Measurements from ENCODE around the gene WLS. TPM values are rescaled to one million over a fixed set of nuclear protein-coding genes. Genes with fewer than 3 reads are reported as not detected.
A peak's percentile ranks its signal among the peaks of the same experiment; 100 is the strongest.

WLS gene
- 1 to 10 TPM in 2 of 5 donors, under 1 TPM in 1, not detected in 2; 0.53 to 1.9 (median 1.0) TPM for total RNA-seq
- total RNA-seq (2013) = 0.61 TPM
- 0 to 1.6 (median 0) reads per million in 29 experiments for total RNA-seq

DNA sequence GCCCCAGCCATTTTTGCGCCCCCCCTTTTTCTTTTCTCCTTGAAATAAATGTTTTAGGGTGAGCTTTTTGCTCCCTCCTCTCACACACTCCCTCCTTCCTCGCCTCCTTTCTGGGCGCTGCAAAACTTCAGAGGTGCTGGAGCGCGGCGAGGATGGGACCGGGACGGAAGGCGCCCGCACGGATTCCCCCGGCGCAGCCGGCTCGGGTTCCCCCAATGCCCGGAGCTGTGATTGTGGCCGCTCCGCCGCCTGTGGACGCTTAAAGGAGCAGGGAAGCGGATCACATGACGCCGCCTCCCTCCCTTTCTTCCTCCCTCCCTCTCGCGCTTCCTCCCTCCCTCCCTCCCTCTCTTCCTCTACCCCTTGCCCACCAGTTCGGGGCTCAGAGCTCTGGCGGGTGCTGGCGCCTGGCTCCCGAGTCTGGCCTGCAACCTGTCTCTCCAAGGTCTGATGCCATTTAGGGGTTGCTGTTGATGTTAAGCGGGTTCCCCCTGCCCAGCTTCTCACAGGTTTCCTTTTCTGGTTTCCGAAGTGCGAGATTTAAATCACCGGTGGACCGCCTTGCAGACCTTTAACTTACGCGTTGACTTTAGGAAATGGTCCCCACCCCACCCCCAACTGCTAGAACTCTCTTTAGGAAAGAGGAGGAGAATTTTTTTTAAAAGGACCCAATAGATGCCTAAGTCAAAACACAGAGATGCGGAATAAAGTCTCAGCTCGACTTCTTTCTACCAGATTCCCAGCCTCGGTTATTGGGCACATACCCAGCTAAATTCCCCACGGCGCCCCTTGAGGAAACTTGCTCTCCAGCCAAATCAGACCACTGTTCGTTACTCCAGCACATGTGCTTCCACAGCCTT, at the start of gene WLS:
TSS of gene WLS (minus strand) at position 235 of the 860 bp plus-strand sequence. CDS start at position 11, 224 bp downstream.
- Mint-ChIP-seq H3K27me3 (peaks cover 42 to 51% of the 10 kb centered on the region in 2 donors), H3K4me3 (peak within 1 kb of the TSS in 1 of 3 donors; percentile 62), H3K9me3 (peaks cover 0 to 4% (median 0%) of the 10 kb centered on the region in 3 donors), H3K36me3 (no peaks in the 10 kb centered on the region), H3K27ac (no peak within 1 kb of the TSS), H3K4me1 (peaks cover 12 to 20% (median 17%) of the 10 kb centered on the region in 3 donors)
- 6% methylated on average over 26 of the region's 42 CpGs for WGBS (ENCODE audit: insufficient coverage)
- DNase-seq (peak in 1 of 35 experiments; percentile 0), ATAC-seq (replicated peaks in 1 of 4) (no peak)
- H3K4me1 ChIP-seq (ENCODE audit: control insufficient read depth in 1 of 2, extremely low read depth in 1 of 2, insufficient read depth in 2 of 2, low read length in 2 of 2) = peaks cover 2 to 6% of the 10 kb centered on the region in 2 experiments
- no peaks in the 10 kb centered on the region for H3K36me3 ChIP-seq (ENCODE audit: control insufficient read depth in 2 of 2, extremely low read depth in 1 of 2, insufficient read depth in 1 of 2, low read length in 1 of 2)
- POLR2A ChIA-PET = no interaction called here
- H3K27me3 ChIP-seq (replicated peaks in 1 of 2; ENCODE audit: control insufficient read depth in 2 of 2, extremely low read depth in 1 of 2, insufficient read depth in 2 of 2, low read length in 1 of 2) = peaks cover 17 to 27% of the 10 kb centered on the region in 2 experiments
- CTCF ChIA-PET = no interaction called here
- no peak within 1 kb of the TSS for H3K27ac ChIP-seq (ENCODE audit: low read length)
- peak within 1 kb of the TSS in 1 of 2 donors; percentile 38 for H3K4me3 ChIP-seq (ENCODE audit: control insufficient read depth in 1 of 2, extremely low read depth in 1 of 2, low read length in 1 of 2)
- H3K9me3 ChIP-seq = no peaks in the 10 kb centered on the region

DNA sequence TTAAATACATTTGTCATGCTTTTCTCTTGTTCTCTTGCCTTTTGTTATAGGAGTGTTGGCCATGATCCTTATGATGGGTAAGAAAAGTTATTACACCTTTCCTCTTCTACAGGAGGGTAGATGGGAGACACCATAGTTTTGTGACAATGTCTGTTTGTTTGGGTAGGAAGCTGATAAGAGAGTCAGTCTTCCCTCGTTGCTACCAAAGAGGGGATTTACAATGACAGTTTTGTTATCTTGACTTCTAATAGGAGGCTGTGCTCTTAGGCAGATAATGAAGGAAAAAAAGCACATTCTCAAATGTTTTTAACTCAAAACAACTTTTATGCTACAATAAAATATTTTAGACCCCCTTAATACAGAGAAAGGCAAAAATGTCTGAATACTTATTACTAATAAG, 48.0 kb upstream of the WLS start:
- H3K9me3 ChIP-seq = no peaks in the 10 kb centered on the region
- DNase-seq (no peak), ATAC-seq (replicated peaks in 1 of 4) (no peak)
- H3K4me1 Mint-ChIP-seq = no peaks in the 10 kb centered on the region
- POLR2A ChIA-PET = no interaction called here
- H3K27me3 ChIP-seq (replicated peaks in 1 of 2; ENCODE audit: control insufficient read depth in 2 of 2, extremely low read depth in 1 of 2, insufficient read depth in 2 of 2, low read length in 1 of 2) = no peaks in the 10 kb centered on the region
- no peaks in the 10 kb centered on the region for H3K4me1 ChIP-seq (ENCODE audit: control insufficient read depth in 1 of 2, extremely low read depth in 1 of 2, insufficient read depth in 2 of 2, low read length in 2 of 2)
- H3K36me3 Mint-ChIP-seq = no peaks in the 10 kb centered on the region
- H3K27ac Mint-ChIP-seq = no peak overlapping the region
- WGBS (ENCODE audit: insufficient coverage) = no CpG with 5 or more reads among the region's 1 CpG
- H3K4me3 Mint-ChIP-seq = no peak overlapping the region
- peaks cover 0 to 3% of the 10 kb centered on the region in 2 donors for H3K27me3 Mint-ChIP-seq
- CTCF ChIA-PET = no interaction called here
- H3K9me3 Mint-ChIP-seq = peaks cover 0 to 4% (median 0%) of the 10 kb centered on the region in 3 donors
- no peak overlapping the region for H3K4me3 ChIP-seq (ENCODE audit: control insufficient read depth in 1 of 2, extremely low read depth in 1 of 2, low read length in 1 of 2)
- H3K36me3 ChIP-seq (ENCODE audit: control insufficient read depth in 2 of 2, extremely low read depth in 1 of 2, insufficient read depth in 1 of 2, low read length in 1 of 2) = no peaks in the 10 kb centered on the region
- no peak overlapping the region for H3K27ac ChIP-seq (ENCODE audit: low read length)

DNA sequence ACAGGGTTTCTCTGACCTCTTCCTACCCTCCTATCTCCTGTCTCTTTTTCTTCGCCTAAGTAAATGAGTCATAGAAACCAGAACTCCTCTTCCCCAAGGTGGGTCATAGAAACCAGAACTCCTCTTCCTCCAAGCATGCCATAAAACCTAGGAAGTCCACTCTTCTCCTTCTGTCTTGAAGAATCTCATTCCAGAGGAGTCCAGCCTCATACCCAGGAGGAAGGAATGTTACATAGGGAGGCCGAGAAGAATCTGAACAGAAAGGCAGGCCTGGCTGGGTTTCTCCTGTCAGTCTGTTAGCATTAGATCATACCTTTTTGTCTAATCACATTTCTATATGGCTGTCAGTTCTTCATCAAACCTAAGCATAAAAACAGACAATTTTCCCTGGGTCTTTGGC, 47.5 kb upstream of the WLS start:
- H3K27me3 ChIP-seq (replicated peaks in 1 of 2; ENCODE audit: control insufficient read depth in 2 of 2, extremely low read depth in 1 of 2, insufficient read depth in 2 of 2, low read length in 1 of 2) = no peaks in the 10 kb centered on the region
- POLR2A ChIA-PET = no interaction called here
- no peaks in the 10 kb centered on the region for H3K36me3 ChIP-seq (ENCODE audit: control insufficient read depth in 2 of 2, extremely low read depth in 1 of 2, insufficient read depth in 1 of 2, low read length in 1 of 2)
- CTCF ChIA-PET = interaction anchor here in 1 of 2 donors (0.7 kb wide), 1 partner anchor 215 kb away, joined by 6 read pairs; no protein-coding TSS in a partner anchor
- DNase-seq (no peak), ATAC-seq (replicated peaks in 1 of 4) (no peak)
- Mint-ChIP-seq H3K9me3 (peaks cover 0 to under 1% (median 0%) of the 10 kb centered on the region in 3 donors), H3K4me3 (no peak overlapping the region), H3K36me3 (no peaks in the 10 kb centered on the region), H3K27me3 (peaks cover 0 to 3% of the 10 kb centered on the region in 2 donors), H3K27ac (no peak overlapping the region), H3K4me1 (no peaks in the 10 kb centered on the region)
- H3K27ac ChIP-seq (ENCODE audit: low read length) = no peak overlapping the region
- no peaks in the 10 kb centered on the region for H3K9me3 ChIP-seq
- WGBS (ENCODE audit: insufficient coverage) = 80% methylated on average over 1 of the region's 2 CpGs
- H3K4me1 ChIP-seq (ENCODE audit: control insufficient read depth in 1 of 2, extremely low read depth in 1 of 2, insufficient read depth in 2 of 2, low read length in 2 of 2) = no peaks in the 10 kb centered on the region
- H3K4me3 ChIP-seq (ENCODE audit: control insufficient read depth in 1 of 2, extremely low read depth in 1 of 2, low read length in 1 of 2) = no peak overlapping the region

DNA sequence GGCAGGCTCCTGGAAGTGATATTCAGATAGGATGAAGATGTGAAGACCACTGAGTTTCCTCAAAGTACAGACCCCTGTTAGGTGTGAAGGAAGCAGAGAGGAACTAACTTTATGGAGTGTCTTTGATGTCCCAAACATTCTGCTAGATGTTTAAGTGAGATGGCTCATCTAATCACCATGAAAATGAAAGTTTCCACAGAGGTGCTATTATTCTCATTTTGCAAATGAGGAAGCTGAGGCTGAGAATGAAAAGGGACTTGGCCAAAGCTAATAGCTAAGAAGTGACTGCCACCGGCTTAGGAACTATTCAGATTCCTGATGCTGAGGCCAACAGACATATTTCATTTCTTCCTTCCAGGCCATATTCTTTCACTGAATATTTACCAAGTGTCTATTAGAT, 45.9 kb upstream of the WLS start:
- H3K4me1 Mint-ChIP-seq = no peaks in the 10 kb centered on the region
- no peak for ATAC-seq (replicated peaks in 1 of 4)
- no peaks in the 10 kb centered on the region for H3K4me1 ChIP-seq (ENCODE audit: control insufficient read depth in 1 of 2, extremely low read depth in 1 of 2, insufficient read depth in 2 of 2, low read length in 2 of 2)
- no peaks in the 10 kb centered on the region for H3K9me3 Mint-ChIP-seq
- no peaks in the 10 kb centered on the region for H3K9me3 ChIP-seq
- H3K27me3 Mint-ChIP-seq = peaks cover 0 to 3% of the 10 kb centered on the region in 2 donors
- H3K27me3 ChIP-seq (replicated peaks in 1 of 2; ENCODE audit: control insufficient read depth in 2 of 2, extremely low read depth in 1 of 2, insufficient read depth in 2 of 2, low read length in 1 of 2) = no peaks in the 10 kb centered on the region
- CTCF ChIA-PET = no interaction called here
- no peak overlapping the region for H3K4me3 Mint-ChIP-seq
- no peak overlapping the region for H3K27ac ChIP-seq (ENCODE audit: low read length)
- WGBS (ENCODE audit: insufficient coverage) = no CpG with 5 or more reads among the region's 1 CpG
- POLR2A ChIA-PET = no interaction called here
- H3K4me3 ChIP-seq (ENCODE audit: control insufficient read depth in 1 of 2, extremely low read depth in 1 of 2, low read length in 1 of 2) = no peak overlapping the region
- no peak overlapping the region for H3K27ac Mint-ChIP-seq
- H3K36me3 ChIP-seq (ENCODE audit: control insufficient read depth in 2 of 2, extremely low read depth in 1 of 2, insufficient read depth in 1 of 2, low read length in 1 of 2) = no peaks in the 10 kb centered on the region
- no peak for DNase-seq
- H3K36me3 Mint-ChIP-seq = no peaks in the 10 kb centered on the region

DNA sequence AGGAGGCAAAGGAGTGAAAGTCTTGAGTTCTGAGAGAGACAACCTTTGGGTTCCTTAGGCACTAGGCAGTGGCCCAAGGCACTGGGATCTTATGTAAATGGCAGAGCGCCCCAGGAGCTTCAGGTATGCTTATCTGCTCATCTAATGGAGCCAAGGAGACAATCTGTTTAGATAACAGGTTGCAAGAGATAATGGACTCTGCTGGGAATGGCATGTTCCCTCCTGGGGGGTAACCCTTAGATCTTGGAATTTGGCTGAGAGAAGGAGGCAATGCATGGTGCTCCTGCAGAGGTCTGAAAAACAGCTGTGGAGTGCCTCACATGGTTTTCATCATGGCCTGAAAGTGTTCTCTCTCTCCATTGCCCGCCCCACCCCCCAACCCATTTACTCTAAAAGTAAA, 44.1 kb upstream of the WLS start:
- no peaks in the 10 kb centered on the region for H3K4me1 ChIP-seq (ENCODE audit: control insufficient read depth in 1 of 2, extremely low read depth in 1 of 2, insufficient read depth in 2 of 2, low read length in 2 of 2)
- ATAC-seq (replicated peaks in 1 of 4) = no peak
- Mint-ChIP-seq H3K4me3 (no peak overlapping the region), H3K4me1 (no peaks in the 10 kb centered on the region), H3K27me3 (peaks cover 0 to 3% of the 10 kb centered on the region in 2 donors), H3K36me3 (no peaks in the 10 kb centered on the region), H3K27ac (no peak overlapping the region), H3K9me3 (peaks cover 0 to 4% (median 0%) of the 10 kb centered on the region in 3 donors)
- ChIA-PET POLR2A (interaction anchor here in 1 of 2 donors (0.7 kb wide), 1 partner anchor 464 kb away, joined by 3 read pairs; no protein-coding TSS in a partner anchor), CTCF (no interaction called here)
- no peak for DNase-seq
- WGBS (ENCODE audit: insufficient coverage) = 14% methylated on average over 1 of the region's 2 CpGs
- no peaks in the 10 kb centered on the region for H3K27me3 ChIP-seq (replicated peaks in 1 of 2; ENCODE audit: control insufficient read depth in 2 of 2, extremely low read depth in 1 of 2, insufficient read depth in 2 of 2, low read length in 1 of 2)
- H3K4me3 ChIP-seq (ENCODE audit: control insufficient read depth in 1 of 2, extremely low read depth in 1 of 2, low read length in 1 of 2) = no peak overlapping the region
- no peaks in the 10 kb centered on the region for H3K9me3 ChIP-seq
- no peak overlapping the region for H3K27ac ChIP-seq (ENCODE audit: low read length)
- H3K36me3 ChIP-seq (ENCODE audit: control insufficient read depth in 2 of 2, extremely low read depth in 1 of 2, insufficient read depth in 1 of 2, low read length in 1 of 2) = no peaks in the 10 kb centered on the region

DNA sequence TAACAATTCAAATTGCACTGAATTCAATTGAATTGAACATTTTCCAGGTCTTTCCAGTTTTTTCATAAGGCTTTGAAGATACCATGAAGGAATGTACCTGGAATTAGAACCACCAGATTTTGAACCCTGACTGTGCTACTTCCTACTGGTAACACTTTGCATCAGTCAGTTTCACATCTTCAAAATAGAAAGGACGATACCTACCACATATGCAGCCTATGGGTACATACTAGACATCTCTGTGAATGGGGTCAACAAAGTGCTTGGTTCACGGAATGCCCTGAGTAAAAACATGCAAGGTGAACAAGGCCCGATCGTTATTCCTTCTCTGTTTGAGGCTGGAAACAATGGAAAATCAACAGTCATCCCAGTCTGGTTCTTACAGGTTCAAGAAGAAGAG, 41.2 kb upstream of the WLS start:
- no peaks in the 10 kb centered on the region for H3K4me1 ChIP-seq (ENCODE audit: control insufficient read depth in 1 of 2, extremely low read depth in 1 of 2, insufficient read depth in 2 of 2, low read length in 2 of 2)
- ChIA-PET CTCF (no interaction called here), POLR2A (interaction anchor here in 1 of 2 donors (0.7 kb wide), 1 partner anchor 1339 kb away, joined by 6 read pairs; no protein-coding TSS in a partner anchor)
- H3K4me1 Mint-ChIP-seq = no peaks in the 10 kb centered on the region
- ATAC-seq (replicated peaks in 1 of 4) = no peak
- no peak overlapping the region for H3K27ac ChIP-seq (ENCODE audit: low read length)
- no peak overlapping the region for H3K4me3 ChIP-seq (ENCODE audit: control insufficient read depth in 1 of 2, extremely low read depth in 1 of 2, low read length in 1 of 2)
- H3K36me3 ChIP-seq (ENCODE audit: control insufficient read depth in 2 of 2, extremely low read depth in 1 of 2, insufficient read depth in 1 of 2, low read length in 1 of 2) = no peaks in the 10 kb centered on the region
- peaks cover 0 to 8% (median 0%) of the 10 kb centered on the region in 3 donors for H3K9me3 Mint-ChIP-seq
- no peak overlapping the region for H3K4me3 Mint-ChIP-seq
- no peak overlapping the region for H3K27ac Mint-ChIP-seq
- peaks cover 0 to 3% of the 10 kb centered on the region in 2 donors for H3K27me3 Mint-ChIP-seq
- H3K36me3 Mint-ChIP-seq = no peaks in the 10 kb centered on the region
- no peaks in the 10 kb centered on the region for H3K9me3 ChIP-seq
- no peaks in the 10 kb centered on the region for H3K27me3 ChIP-seq (replicated peaks in 1 of 2; ENCODE audit: control insufficient read depth in 2 of 2, extremely low read depth in 1 of 2, insufficient read depth in 2 of 2, low read length in 1 of 2)
- WGBS (ENCODE audit: insufficient coverage) = no CpG with 5 or more reads among the region's 4 CpGs
- DNase-seq = no peak
